HG03108 (cell line): Measurements from ENCODE around the gene CPED1.
"Not testable (repeated sequence)": the region's sequence is repeated elsewhere in the genome, so short reads cannot be mapped to it uniquely, and the experiment has no call there.

Source experiments
- ATAC-seq: cut with Tn5 transposase; IDR thresholded peaks from one replicate; pipeline ENCODE4 v1.9.1; 2021; ENCODE audit warnings: moderate library complexity; ENCODE audit not compliant: unreplicated experiment

CPED1 gene

DNA sequence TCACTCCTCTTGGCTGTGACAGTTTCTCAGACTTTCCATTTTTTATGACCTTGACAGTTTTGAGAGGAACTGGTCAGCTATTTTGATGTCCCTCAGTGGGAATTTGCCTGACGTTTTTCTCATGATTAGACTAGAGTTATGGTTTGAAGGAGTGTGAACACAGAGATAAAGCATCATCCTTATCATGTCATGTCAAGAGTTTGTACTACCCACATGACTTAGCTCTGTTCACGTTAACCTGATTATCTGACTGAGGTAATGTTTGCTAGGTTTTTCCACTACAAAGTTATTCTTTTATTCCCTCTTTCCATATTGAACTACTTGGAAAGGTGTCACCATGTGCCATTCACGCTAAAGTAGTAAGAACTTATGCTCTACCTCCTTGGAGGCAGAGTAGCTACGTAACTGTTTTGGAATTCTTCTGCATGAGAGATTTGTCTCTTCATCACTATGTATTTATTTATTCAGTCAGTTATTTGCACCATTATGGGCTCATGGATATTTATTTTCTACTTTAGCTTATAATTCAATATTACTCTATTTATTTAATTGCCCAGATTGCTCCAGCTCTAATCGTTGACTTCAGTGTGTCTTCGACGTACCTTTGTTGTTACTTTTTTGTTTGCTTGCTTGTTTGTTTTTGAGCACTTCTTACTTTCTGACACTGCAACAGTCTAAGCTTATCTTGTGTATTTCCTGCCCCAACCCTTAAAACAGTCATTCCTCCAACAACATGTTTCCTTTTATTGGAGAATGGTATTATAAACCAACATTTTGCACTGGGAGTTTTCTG lies 50.4 kb downstream of the CPED1 start:
- ATAC-seq, result no peak

DNA sequence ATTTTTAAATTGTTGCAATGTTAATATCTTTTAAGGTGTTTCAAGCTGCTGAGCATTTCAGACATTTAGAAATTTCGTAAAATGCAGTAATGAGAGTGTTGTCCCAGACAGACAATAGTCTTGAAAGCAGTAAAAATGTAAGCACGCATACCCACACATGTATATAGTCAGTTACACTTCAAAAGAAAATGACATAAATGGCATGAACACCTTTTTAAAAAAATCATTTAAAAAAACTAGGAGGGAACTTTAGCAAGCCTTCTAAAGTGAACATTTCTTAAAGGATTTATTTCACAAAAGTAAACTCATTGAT lies 51.0 kb downstream of the CPED1 start:
- ATAC-seq, result no peak

DNA sequence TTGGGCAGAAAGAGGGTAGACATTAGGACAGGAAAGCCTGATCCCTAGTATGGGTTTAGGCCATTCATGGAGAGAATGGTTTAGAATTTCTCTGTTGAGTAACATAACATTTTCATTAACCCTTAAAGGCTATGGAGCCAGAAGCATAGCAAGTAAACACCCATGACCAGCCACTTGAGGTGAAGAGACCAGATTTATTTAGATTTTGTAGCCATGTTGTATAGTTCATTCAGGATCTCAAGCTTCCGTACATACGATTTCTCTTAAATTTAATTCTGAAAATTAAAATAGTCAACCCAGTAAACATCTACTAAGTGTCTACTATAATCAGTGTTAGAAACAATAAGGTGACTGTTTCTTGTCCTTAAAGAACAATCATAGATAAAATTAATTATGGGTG lies 51.5 kb downstream of the CPED1 start:
- ATAC-seq, result no peak

GRCh38 chr7:121041516-121042148 lies 53.1 kb downstream of the CPED1 start:
- ATAC-seq, result no peak

GRCh38 chr7:121042195-121042594 lies 53.7 kb downstream of the CPED1 start:
- no peak for ATAC-seq

- no peak for ATAC-seq
These were observed 54.4 kb downstream of the CPED1 start for GRCh38 chr7:121042899-121043298.

DNA sequence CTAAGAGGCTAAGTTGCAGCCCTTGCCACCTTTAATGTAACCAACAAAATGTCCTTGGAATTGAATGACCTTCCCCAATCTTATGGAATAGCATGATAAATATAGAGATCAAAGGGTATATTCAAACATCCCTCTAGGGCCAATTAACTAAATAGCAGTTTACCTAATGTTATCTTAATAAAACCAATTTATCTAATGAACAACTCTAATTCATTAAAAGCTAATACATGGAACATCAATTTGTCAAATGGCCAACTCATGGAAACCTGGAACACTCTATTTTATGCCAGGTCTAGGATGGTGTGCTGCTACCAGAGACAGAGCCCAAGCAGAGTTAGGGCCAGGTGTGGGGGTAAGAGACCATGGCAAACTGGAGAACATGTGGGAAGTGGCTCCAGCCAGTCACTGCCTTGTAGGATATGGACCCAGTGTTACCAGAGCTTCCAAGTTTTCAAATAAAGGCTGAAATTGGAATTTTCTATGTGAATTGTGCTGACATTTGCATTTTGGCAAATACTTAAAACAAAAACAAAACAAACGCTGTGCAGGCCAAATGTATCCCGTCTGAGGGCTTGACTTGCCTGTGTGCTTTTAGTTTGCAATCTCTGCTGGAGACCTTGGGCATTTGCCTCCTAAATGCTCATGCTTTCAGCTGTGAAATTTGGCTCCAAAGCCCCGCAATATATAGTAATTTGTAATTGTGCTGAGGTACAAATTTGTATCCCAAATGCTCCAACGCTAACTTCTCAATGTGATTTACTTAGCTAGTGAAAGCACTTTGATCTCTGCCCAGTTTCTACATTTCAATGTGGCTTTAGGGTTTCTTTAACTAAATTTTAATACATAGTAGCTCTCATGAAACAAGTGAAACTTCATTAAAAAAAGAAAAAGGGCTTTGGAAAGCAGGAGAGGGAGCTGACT lies 55.1 kb downstream of the CPED1 start:
- no peak for ATAC-seq

GRCh38 chr7:121045090-121045489 lies 56.6 kb downstream of the CPED1 start:
- no peak for ATAC-seq

DNA sequence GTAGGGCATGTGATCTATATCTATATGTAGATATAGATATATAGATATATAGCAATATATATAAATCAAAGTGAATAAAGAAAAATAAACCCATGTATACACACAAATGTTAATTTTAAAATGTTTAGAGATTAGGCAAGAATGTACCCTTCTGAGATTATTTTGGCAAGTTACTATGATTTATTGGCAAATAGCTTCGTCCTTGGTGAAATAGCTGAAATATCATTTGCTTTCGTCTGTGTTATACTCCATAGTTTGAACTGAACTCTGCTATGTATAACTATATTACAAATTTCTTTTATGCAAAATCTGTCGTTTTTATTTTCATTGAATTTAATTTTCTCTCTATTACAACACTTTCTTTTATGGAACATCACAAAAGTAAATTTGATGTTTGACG lies 57.5 kb downstream of the CPED1 start:
- ATAC-seq, result no peak

DNA sequence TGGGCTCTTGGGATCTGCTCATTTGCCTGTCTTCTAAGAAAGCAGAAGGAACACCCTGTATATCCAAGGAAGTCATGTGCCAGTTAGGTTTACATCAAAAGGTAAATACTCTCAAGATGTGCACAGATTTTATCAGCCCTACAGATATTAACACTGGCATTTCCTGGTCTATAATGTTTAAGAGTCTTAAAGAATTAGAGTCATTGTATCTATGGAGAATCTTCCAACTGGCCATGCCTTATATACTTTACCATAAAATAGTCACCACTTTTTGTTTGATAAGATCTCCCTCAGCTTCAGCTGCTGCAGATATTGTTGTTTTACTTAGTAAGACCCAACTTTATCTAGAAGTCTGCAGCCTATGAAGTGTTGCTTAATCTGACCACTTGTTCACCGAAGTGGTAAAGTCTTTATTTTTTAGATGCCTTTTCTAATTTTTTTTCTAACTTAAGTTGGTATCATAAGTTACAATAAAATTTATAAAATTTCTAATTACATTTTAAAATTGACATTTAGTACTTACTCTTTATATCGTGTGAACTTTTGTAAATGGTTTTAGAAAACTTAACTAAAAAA lies 58.5 kb downstream of the CPED1 start:
- no peak for ATAC-seq

- no peak for ATAC-seq
These were observed 59.7 kb downstream of the CPED1 start for GRCh38 chr7:121048195-121048594.

DNA sequence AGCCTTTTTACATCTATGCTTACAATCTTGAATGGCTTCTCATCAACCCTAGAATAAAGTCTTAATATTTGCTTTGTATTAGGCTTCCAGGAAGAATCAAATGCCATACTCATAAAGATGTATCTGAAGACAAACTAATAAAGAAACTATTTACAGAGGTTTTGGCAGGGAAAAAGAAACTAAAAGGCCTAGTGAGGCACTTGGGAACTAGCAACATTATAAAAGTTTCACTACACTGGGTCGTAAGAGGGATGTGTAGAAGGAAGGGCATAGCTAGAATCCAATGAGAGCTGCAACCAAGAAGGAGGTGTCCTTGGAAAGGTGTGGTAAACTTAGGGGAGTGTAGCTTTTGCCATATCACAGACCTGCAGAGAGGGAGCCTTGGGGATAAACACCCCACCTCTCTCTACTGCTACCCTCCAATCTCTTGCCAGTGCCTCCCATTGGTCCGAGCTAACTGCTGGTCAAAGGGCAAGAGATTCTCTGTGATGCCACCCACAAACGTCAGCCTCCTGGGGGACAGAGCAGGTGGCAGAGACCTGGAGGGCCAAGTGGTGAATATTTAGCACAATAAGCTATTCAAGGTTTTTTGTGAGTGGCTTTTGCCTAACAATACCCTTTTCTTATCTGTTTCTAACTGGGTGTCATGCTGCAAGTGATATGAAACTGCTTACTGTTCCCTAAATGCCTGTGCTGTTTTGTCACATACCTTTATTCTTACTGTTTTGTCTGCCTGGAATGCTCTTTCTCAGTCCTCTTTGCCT lies 60.7 kb downstream of the CPED1 start:
- ATAC-seq, result no peak

DNA sequence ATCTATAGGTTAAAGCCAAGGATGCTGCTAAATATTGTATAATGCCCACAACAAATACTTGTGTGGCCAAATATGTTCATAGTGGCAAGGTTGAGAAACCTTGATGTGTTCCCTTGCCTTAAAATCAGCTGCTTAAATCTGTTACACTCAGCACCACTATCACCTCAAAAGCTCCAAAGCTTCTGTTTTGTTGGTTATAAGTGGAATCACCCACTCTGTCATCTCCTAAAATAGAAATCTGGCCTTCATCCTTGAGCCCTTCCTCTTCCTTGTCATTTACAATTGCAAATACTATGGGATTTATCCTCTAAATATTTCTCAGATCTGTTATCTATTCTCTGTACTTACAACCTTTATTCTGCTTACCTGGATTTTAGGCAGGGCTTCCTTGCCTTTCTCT lies 61.4 kb downstream of the CPED1 start:
- ATAC-seq, result no peak

DNA sequence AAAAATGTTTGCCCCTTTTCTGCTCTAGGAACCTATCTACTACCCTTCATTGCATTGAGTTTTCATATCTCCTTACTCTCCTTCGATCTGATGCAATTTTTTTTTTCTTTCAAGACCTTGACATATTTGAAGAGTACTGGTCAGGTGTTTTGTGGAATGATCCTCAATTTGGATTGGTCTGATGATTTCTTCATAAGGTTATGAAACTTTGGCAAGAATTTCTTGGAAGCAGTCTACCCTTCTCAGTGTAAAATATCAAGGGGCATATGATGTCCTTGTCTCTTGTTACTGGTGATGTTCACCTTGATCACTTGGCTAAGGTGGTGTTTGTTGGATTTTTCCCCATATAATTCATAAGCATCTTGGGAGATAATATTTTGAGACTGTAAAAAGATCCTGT lies 64.7 kb downstream of the CPED1 start:
- ATAC-seq, result no peak

- ATAC-seq, result no peak
These were observed 66.4 kb downstream of the CPED1 start for GRCh38 chr7:121054925-121055324.

GRCh38 chr7:121057878-121058277 lies 69.4 kb downstream of the CPED1 start:
- no peak for ATAC-seq

- ATAC-seq, result no peak
These were observed 70.5 kb downstream of the CPED1 start for GRCh38 chr7:121058975-121059374.

DNA sequence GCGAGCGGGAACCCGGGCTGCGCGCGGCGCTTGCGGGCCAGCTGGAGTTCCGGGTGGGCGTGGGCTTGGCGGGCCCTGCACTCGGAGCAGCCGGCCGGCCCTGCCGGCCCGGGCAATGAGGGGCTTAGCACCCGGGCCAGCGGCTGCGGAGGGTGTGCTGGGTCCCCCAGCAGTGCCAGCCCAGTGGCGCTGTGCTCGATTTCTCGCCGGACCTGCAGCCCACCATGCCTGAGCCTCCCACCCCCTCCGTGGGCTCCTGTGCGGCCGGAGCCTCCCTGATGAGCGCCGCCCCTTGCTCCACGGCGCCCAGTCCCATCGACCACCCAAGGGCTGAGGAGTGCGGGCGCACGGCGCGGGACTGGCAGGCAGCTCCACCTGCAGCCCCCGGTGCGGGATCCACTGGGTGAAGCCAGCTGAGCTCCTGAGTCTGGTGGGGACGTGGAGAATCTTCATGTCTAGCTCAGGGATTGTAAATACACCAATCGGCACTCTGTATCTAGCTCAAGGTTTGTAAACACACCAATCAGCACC lies 71.5 kb downstream of the CPED1 start:
- not testable (repeated sequence) for ATAC-seq

DNA sequence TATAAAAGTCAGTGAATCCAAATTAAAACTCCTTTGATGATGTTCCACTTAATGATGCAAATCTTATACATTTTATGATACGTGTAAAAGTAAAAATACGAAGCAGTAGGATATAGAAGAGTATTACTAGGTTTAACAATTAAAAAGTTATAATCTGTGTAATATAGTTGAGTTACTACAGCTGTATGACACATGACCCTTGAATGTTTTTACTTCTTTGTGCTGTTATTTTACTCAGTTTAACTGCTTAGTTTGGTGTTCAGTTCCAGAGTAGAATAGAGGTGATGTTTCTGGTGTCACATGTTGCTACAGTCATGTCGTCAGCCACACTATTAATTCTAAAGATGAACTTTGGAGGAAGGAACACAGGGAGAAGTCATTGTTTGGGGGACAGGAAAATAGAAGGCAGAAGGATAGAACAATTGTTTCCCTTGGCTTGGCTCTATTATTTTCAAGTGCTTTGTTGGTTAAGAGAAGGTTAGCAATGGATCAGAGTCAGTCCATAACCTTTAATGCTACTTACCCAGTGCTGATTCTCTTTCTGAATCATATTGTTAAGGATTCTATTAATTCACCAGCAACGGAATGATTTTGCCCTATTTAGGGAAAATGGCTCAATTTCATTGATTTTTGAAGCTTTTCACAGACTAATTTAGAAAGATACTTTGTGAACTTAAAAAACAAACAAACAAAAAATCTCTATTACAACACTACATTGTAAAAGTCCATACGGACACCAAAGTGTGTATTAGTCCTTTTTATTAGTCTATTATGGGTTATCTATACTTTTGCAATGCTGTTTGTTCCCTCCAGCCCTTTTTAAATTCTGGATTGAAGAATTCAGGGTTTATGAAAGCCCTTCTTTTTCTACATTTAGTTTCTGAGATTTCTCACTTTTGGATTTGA lies 73.4 kb downstream of the CPED1 start:
- no peak for ATAC-seq
